T-helper 9 cell (primary cell): ENCODE measurements around the gene DDX54.

Source experiments
- DNase-seq: peaks from one replicate; pipeline ENCODE4 v3.0.0-alpha.2; 2020

Gene DDX54

GRCh38 chr12:113115455-113116126 lies 69.7 kb downstream of the DDX54 start:
- DNase-seq: no peak

GRCh38 chr12:113114447-113115178 lies 70.7 kb downstream of the DDX54 start:
- no peak for DNase-seq

GRCh38 chr12:113113397-113113796 lies 71.9 kb downstream of the DDX54 start:
- DNase-seq: no peak

- no peak for DNase-seq
Measured at GRCh38 chr12:113112043-113112899, 73.0 kb downstream of the DDX54 start.

- DNase-seq: no peak
Measured at GRCh38 chr12:113111247-113111646, 74.0 kb downstream of the DDX54 start.

GRCh38 chr12:113109872-113110599 lies 75.2 kb downstream of the DDX54 start:
- no peak for DNase-seq

- DNase-seq: no peak
Measured at GRCh38 chr12:113109360-113109759, 75.9 kb downstream of the DDX54 start.

- DNase-seq: no peak
Measured at GRCh38 chr12:113108308-113108707, 77.0 kb downstream of the DDX54 start.
